Embryonic facial prominence (tissue), 1 donor: ENCODE results near the gene CALCOCO1.
A peak's percentile ranks its signal among the peaks of the same experiment; 100 is the strongest.

Experiments
- DNase-seq: peaks from one replicate; pipeline ENCODE4 v3.0.0-alpha.2; 2016; ENCODE audit errors: extremely low spot score

CALCOCO1 gene

DNA sequence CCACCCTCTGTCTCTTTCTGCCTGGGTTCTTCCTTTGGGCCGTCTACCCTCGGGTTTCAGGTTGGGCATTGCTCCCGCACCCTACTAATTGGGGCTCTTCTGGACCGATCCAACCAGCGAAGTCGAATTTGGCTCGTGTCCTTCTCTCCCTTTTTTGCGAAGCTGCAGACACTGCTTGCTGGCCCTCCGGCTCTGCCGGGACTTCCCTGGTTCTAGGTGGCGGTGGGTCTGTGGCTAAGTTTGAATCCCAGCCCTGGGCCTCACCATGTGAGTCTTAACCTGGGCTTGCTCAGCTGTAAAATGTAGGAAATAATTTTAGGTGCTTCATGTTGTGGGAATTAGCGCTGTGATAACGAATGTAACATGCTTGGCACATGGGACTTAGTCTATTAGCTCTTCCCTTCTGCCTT is 24.9 kb upstream of the CALCOCO1 start:
- DNase-seq, result no peak

DNA sequence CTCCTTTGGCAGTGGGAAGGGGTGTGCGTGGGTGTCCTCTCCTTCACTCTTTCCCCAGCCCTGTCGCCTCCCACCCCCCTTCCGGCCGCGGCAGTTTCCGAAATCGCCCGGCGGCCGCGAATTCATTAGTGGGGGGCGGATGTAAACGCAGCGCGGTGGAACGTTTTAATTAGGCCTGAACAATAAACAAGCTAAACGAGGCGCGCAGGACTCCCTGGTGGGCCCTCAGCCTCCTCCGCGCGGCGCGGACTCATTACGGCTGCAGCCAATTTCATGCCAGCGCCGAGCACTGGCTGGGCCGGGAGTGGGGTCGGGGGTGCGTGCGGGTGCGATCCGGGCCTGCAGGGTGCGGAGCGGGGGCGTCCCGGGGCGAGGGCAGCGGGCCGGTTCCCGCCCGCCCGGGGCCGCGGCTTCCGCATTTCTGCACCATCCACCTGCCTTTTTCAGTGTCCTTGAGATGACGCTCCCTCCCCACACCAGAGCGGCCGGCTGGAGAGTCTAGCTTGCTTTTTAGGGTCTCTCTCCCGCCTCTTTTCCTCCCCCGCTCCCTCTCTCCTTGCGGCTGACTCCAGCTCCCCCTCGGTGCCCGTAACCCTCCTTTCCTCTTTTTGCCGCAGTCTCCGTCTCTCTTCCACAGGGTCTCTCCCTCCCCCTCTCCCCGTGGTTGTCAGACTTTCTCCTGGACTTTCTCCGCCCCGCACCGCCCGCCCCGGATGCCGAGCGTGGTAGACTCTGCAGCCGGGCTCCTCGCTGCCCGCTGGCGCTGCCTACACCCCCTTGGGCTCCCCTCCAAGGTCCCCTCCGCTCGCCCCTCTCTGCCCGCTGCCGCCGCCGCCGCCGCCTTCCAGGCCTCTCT is 24.3 kb upstream of the CALCOCO1 start, which contains the start of gene CISTR:
Gene CISTR, minus strand, starts transcription at position 644 of the 856 bp plus-strand sequence.
- DNase-seq, result no peak

DNA sequence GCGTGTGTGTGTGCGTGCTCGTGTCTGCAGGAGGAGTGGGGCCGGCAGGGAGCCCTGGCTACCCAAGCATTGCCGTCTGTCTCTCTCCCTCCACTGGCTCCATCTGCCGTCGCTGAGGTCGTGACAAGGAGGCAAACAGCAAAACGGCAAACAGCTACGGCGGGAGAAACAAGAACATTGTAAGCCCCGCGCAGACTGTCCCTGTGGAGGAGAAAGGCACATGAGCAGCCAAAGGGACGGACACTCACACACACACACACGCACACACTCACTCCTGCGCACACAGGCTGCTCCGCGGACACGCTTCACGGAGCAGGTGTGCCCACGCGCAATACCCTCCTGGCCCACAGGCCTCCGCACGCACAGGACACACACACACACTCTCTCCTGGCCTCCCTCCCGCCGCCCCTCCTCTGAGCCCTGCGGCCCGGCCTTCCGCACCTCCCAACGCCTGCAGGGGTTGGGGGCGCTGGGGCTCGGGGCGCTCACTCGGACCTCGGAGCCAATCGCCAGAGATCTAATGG is 23.6 kb upstream of the CALCOCO1 start:
- no peak for DNase-seq

DNA sequence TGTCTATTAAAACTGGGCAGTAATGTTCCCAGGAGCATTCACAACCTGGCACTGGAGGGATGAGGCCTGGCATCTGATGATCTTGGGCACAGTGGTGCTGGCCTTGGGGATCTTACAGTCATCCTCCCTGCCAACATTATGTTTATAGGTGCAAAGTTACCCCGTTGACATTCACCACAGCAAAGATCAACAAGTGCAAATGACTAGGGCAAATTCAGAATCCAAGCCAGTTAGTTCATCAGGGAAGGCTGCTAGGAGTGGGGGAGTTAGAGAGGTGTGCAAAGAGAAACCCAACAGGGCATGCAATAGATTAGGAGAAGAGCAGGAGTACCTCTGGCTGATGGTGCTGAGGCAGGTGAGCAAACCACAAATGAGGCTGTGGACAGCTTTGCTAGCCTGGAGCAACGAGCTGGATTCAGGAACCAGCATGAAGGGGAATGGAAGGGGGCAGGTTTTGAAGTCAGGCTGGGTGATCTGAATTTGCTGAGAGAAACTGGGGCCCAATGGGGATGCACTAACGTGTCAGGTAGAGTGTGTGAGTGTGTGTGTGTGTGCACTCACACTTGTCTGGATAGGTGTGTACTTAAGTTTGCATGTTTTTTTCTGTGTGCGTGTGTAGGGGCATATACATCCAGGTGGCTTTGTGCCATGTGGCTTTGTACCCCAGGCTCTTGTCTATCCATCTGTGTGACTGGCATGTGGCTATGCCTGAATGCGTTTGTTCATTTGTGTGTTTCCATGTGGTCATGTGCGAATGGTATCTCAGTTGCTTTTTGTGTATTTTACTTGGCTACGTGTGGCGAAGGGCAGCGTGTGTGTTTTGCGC is 22.9 kb upstream of the CALCOCO1 start:
- DNase-seq, result no peak

DNA sequence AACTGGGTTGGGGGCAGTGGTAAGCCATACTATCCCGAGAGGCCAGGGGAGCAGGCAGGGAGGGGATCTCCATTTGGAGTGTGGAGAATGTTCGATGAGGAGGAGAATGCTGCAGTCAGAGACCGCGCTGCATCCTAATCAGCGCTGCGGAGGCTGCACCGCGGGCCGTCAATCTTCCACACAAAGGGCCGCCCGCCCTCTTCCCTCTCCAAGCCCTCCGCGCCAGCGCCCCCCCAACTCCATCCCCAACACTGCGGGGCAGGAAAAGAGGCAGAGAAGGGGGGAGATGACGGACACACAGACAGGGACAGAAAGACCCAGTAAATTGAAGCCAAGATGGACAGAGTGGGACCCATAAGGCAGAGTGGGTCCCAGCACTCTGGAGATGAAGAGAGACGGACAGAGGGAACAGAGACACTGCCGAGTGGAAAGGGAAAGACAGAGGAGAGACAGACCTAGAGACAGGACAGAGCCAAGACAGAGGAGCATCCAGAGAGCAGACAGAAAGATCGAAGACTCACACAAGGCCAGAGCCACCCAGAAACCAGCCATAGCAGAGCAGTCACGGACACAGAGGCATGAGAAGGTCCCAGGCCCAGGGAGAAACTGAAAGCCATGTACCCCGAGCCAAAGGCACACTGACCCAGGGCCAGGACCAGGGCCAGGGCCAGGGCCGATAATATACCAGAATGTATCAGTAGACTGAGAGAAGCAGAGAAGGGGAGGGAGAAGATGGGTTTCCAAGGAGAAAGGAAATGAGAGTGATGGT is 21.0 kb upstream of the CALCOCO1 start:
- no peak for DNase-seq

DNA sequence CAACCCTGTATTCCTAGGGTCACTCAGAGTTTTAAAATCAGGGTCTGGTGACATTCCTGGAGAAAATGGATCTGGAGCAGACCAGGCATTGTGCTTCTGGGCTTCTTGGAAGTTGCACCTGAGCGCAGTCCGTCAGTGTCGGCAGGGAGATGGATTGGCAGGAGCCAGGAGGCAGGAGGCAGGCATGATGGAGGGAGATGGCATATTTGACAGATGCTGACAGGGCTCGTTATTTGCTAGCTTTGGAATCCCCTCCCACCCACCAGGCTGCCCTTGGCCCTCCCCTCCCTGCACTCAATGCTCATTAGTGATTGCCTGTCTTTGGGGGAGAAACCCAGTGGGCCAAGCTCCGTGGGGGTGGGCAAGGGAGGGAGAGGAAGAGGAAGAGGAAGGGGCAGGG is 19.8 kb upstream of the CALCOCO1 start:
- DNase-seq, result no peak

DNA sequence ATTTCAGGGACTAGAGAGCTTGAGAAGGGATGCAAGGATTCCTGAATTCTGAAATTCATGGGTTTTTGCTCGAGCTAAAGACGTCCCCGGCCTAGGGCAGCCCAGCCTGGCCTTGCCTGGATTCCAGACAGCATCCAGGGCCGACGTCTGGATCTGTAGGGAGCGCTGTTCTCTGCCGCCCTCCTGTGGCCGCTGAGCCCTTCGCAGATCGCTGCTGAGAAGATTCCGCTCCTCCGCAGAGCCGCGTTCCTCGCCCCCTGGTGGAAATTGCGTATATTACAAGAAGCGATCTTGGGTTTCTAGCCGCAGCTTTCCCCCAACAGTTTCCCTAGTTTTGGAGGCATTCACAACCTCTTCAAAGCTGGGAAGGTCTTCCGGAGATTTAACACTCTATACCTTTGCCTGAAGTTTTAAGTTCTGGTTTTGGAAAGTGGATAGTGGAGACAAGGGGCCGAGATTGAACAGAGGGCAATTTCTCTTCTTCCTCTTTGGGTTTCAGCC is 19.4 kb upstream of the CALCOCO1 start:
- peak; percentile 79 for DNase-seq

DNA sequence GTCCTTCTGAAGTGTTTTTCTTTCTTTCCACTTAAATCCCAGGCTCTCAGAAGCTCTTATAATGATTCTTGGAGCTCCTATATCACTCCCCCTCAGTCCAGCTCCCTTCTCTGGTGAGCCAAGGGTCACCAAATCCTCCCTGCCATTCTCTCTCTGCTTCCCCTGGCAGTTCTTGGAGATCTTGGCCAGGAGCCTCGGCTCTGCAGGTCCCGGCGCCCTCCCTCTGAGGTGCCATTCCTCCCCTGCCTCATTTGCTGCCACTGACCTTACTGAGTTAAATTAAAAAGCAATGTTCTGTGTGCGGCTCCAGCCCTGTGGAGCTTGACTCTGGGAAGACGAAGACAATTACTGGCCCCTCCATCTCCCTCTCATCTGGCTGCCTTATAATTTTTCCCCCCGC is 17.5 kb upstream of the CALCOCO1 start:
- DNase-seq, result no peak

DNA sequence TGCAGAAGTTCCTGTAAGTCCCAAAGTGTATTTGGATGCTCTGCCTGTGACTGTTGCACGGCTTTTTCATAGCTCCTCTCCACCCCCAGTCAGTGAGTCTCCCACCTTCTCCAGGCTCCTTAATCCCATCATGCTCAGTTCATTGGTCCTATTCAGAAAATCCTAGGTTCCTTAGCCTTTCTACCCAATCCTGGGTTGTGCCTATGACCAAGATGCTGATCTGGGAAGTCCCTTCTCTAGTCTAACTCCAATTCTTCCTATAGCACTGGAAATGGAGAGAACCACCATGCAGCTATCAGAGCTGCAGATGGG is 16.8 kb upstream of the CALCOCO1 start:
- DNase-seq, result no peak

DNA sequence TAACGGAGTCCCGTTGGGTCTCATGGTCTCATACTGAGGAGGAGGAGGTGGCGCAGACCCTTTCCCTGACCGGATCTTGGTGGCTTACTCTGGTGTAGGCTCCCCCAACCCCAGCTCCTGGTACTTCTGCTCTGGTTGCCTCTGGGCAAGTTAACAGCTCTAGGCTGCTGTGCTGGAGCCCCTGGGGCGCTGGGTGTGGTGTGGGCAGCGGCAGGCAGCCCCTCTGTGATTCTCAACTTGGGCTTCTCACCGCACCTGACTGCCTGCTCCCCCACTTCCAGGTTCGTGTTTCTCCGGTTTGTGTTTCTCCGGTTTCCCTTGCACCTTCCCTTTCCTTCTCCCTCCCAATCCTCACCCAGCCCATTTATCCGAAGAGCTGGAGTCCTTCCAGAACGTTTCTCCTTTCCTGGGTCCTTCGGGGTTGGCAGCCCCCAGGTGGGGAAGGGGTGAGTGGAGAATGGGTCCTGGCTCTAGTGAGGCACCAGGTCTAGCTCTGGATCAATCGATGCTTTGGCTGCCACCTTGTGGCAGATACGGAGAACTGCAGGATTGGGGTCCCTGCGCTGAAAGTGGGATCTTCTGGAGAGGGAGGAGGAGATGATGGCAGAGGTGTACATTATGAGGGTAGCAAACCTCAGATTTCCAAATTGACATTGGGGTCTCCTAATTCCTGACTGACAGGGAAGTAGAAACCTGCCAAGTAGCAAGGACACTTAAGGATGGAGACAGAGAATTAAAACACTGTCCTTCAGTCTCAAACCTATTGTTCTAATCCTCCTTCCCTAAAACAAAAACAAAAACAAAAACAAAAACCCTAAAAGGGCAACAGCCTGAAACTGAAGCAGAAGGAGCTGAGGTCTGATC is 16.2 kb upstream of the CALCOCO1 start:
- no peak for DNase-seq

DNA sequence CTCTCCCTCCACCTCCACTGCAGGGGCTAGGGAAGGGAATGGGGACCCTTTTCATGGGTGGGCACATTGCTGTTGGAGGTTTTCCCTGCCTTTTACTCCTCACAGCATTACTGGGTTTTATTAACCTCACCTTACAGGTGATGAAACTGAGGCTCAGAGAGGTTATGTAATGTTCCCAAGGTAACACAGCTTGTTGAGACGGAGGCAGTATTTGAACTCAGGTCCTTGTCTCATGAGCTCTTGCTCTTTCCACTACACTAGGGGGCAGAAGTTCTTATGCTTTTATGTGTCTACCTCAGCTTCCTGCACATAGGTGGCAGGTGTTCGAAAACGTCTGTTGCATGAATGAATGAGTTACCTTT is 12.9 kb upstream of the CALCOCO1 start:
- DNase-seq, result no peak

DNA sequence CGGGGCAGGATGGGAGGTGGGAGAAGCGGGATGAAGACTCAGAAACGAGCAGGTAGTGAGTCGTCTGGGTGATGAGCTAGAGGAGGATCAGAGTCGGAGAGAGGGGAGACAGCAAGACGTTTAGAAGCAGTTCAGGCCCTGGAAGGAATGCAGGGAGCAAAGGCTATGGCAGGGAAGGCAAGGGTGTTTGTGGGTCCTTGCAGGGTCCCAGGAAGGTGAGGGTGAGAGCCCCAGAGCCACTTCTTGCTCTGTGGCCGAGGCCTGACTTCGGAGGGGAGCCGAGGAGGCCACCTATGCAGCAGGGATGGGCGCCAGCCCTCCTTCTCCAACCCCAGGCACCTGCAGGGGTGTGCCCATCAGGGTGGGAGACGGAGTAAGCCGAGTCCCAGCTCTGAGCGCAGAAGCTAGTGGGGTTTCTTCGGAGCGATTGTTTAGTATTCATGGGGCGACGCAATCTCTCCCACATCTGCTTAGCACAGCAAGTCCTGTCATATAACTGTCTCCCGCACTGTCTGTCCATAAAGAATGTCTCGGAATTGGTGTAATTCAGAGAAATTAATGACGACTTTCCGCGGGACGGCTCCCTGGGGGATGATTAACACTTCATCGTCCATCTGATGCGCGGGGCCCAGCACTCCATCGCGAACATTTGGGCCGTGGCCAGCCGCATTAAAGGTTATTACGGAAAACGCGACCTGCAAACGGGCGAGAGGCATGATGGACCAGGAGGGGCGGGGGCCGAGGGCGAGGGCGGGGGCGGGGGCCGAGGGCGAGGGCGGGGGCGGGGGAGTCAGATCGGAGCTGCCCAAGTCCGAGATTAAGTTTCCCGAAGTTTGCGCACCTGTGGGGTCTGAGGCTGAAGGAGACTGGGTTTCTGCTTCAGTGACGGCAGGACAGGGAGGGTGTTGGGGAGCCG is 12.2 kb upstream of the CALCOCO1 start:
- DNase-seq, result no peak

DNA sequence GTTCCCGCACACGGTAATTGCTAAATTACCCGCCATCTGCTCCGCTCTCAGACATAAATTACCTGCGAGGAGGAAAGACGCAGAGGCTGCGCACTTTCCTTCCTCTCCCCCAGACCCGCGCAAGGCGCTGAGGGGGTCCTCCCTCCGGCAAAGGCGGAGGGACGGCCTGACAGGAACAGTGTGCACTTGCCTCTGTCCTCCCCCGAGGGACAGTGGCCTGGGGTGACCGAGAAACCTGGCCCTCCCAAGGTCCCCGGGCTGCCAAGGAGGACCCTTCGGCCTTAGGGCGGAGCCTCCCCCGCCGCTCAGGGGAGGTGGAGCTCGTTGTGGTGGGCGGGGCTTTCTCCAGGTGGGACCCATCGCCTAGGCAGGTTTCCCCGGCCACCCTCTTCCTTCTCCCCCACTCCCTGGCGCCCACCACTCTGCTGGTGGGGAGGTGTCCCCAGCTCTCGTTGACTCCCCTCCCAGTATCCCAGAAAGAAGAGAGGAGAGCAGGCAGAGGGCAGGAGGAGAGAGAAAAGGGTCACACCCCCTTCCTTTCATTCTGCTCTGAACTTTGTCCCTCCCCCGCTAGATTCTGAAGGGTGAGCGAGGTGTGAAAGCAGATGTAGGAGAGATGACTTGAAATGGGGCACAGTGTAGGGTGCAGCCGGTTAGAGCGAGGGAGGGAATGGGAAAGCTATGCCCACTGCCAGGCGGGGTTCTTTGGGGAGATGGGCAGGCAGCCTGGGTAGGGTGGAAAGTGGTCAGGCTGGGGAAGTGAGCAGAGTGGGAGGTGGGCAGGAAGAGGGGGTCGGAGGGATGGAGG is 11.4 kb upstream of the CALCOCO1 start:
- DNase-seq, result no peak

DNA sequence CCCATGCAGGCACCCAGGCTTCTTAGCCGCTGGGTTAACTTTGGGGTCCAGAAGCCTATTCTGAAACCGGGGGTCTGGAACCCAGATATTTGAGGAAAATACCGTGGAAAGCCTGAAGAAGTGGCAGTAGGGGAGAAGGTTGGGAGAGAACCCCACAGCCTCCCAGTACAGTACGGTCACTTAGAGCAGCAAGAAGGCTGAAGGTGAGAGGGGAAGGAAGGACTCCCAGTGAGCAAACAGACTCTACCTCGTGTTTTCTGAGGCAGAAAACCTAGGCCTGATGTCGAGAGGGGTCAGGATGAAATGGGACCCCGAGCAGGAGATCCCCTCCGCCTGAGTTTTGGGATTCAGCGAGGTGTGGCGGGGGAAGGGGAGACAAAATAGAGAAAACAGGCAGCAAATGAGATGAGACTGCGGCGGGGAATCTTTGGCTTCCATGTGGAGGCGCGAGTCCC is 10.7 kb upstream of the CALCOCO1 start:
- DNase-seq, result no peak

DNA sequence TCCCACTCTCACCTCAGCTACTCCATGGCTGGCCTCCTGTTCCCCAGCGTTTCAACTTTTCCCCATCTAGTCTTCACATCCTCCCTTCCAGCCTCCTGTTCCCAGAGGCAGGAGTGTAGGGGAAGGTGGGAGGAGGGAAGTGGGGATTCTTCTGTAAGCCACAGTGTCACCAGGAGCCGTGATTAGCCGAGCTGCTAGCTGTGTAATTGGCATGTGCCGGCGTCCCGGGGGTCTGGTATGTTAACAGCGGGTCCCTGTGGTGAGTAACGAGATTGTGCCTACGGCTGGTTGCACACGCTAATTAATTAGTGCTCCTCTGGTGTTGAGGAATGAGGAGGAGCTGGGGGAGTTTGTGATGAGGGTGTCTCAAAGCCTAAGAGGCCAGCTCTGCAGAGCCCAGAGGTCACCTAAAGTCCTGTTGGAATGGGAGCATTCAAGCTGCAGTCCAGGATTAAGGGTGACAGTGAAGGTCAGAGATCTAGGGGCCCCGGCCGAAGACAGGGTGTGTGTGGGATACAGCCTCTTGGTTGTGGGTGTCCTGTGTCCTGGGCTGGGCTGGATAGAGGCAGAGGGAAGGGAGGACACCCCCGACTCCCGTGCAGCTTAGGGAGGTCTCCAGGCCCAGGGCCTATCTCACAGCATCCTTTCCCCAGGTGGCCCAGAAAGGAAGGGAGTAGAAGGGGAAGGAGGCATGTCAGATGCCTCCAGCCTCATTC is 10.0 kb upstream of the CALCOCO1 start:
- no peak for DNase-seq

DNA sequence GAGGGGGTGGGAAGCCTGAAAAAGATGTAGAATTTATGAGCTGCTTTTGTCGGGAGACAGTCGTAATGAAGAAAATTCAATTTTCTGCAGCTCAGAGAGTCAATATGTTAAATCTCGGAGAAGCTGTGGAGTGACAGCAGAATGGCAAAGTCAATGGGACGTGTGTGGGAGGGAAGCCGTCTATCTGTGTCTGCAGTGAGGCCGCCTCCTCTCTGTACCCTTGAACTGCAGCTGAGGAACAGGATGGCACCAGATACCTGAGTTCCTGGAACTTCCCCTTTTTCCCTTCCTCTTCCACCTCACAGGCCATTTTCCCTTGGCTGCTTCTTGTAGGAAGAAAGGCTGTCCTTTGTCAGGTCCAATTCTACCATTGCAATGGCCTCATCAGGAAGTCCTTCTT is 9.3 kb upstream of the CALCOCO1 start:
- no peak for DNase-seq

DNA sequence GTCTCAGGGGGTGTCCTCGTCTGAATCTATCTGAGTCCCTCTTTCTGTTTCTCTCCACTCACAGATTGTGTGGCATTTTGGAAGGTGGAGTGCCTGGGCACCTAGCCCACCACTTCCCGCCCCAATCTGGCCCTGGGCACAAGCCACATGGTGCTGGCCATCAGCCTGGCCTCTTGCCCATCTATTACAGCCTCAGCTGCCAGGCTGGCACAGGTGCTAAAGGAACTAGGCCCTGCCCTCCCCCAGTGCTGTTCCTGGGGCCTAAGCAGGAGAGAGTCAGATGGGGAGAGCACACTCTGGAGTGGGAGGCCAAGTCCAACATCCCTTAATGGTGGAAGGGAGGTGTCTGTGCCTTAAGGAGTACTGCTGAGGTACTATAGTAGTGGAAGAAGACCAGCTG is 8.3 kb upstream of the CALCOCO1 start:
- DNase-seq, result no peak

DNA sequence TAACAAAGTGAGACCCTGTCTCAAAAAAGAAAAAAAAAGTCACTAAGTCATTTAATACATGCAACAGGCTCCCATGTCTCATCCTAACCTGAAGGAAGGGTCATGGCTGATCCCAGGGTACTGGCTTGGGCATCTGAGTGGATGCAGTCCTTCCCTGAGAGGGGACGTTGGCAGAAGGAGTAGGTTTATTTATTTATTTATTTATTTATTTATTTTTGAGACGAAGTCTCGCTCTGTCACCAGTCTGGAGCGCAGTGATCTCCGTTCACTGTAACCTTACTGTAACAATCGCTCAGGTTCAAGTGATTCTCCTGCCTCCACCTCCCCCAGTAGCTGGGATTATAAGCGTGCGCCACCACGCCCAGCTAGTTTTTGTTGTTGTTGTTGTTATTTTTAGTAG is 7.2 kb upstream of the CALCOCO1 start:
- DNase-seq, result no peak
